K562 (cell line): Measurements from ENCODE around the gene TMEM150C. TPM values are rescaled to one million over a fixed set of nuclear protein-coding genes. Genes with fewer than 3 reads are reported as not detected.
A peak's percentile ranks its signal among the peaks of the same experiment; 100 is the strongest.

Source experiments
- ATAC-seq: fragments of 200-7000 bp; cut with Tn5 transposase; 3 replicates; pipeline ENCODE4 v1.9.1; 2020; ENCODE audit warnings: moderate library complexity
- BruUV-seq: library from RNA; stranded (reverse); fragments of 400-500 nt; replicated peaks from 2 replicates; lab custom pipeline; 2021; lab: Mats Ljungman, UMichigan
- CTCF ChIA-PET: fragments of 300-600 bp; formaldehyde crosslinking; extraction: SDS; loops from one replicate; lab custom pipeline; 2021; ENCODE audit warnings: low intra/inter-chr PET ratio; lab: Yijun Ruan, JAX
- POLR2A ChIA-PET: fragments of 300-600, 350-650 bp; sonication (Branson Sonifier 250); formaldehyde crosslinking; extraction: SDS; loops from one replicate; lab custom pipeline; 2021; ENCODE audit warnings: antibody characterized with exemption, inconsistent platforms; lab: Yijun Ruan, JAX
- DNase-seq, 4 experiments: peaks; one replicate each; pipeline versions ENCODE4 v3.0.0 to v3.0.0-alpha.2; 2011 to 2018; ENCODE audit warnings: low spot score in 3 of 4, mixed read lengths in 3 of 4; ENCODE audit errors: extremely low read depth in 1 of 4
- FAIRE-seq: peaks from 2 replicates; lab custom pipeline; 2011; peaks lifted over from hg19 to GRCh38; lab: Jason Lieb, UNC
- H2AFZ ChIP-seq: 2 replicates; pipeline ENCODE4 v1.6.0; 2011; ENCODE audit warnings: low read depth, low read length, control low read depth, inconsistent platforms
- H3K27ac ChIP-seq: fragments of 200-600 bp; 3 replicates; pipeline ENCODE4 v1.8.0; 2011; ENCODE audit warnings: low read depth, mild to moderate bottlenecking, control low read depth, inconsistent platforms, low read length, moderate library complexity, mixed read lengths; ENCODE audit errors: extremely low read depth
- H3K27me3 ChIP-seq, 2 experiments: fragments of 300-600 bp in 1 of 2; 2 replicates in 1 of 2; 3 replicates in 1 of 2; pipeline versions ENCODE4 v1.6.0 to v1.8.0; 2011; ENCODE audit warnings: inconsistent platforms in 2 of 2, low read length in 2 of 2, mild to moderate bottlenecking in 1 of 2, mixed read lengths in 1 of 2, moderate library complexity in 1 of 2; ENCODE audit not compliant: control insufficient read depth in 2 of 2, insufficient read depth in 2 of 2
- H3K36me3 ChIP-seq: fragments of 300-600 bp; 3 replicates; pipeline ENCODE4 v1.8.0; 2011; ENCODE audit warnings: mild to moderate bottlenecking, low read length, inconsistent platforms; ENCODE audit not compliant: control insufficient read depth, insufficient read depth
- H3K4me1 ChIP-seq, 2 experiments: fragments of 200-600 bp in 1 of 2; replicated peaks in 1 of 2; 2 replicates in 1 of 2; 3 replicates in 1 of 2; pipeline versions ENCODE4 v1.5.1 to v1.8.0; 2011; ENCODE audit warnings: inconsistent platforms in 2 of 2, low read length in 2 of 2, mild to moderate bottlenecking in 1 of 2, mixed read lengths in 1 of 2, moderate library complexity in 1 of 2; ENCODE audit not compliant: control insufficient read depth in 2 of 2, insufficient read depth in 2 of 2
- H3K4me2 ChIP-seq: 2 replicates; pipeline ENCODE4 v1.6.1; 2011; ENCODE audit warnings: low read length, control low read depth, inconsistent platforms, mixed read lengths; ENCODE audit not compliant: insufficient read depth
- H3K4me3 ChIP-seq: fragments of 200-600 bp; sonication (generic), shearing (Covaris generic); 2 replicates; pipeline ENCODE4 v1.5.1; 2016; ENCODE audit warnings: control low read depth, inconsistent platforms
- H3K79me2 ChIP-seq: fragments of 200-600 bp; 3 replicates; pipeline ENCODE4 v1.8.0; 2011; ENCODE audit warnings: low read length, inconsistent platforms; ENCODE audit not compliant: control insufficient read depth, insufficient read depth
- H3K9ac ChIP-seq, 2 experiments: 2 replicates each; pipeline versions ENCODE4 v1.6.0 to v1.6.1; 2011; ENCODE audit warnings: low read depth in 2 of 2, low read length in 2 of 2, control low read depth in 1 of 2, inconsistent platforms in 1 of 2, mild to moderate bottlenecking in 1 of 2, mixed read lengths in 1 of 2; ENCODE audit not compliant: insufficient read depth in 1 of 2
- H3K9me1 ChIP-seq: one replicate; pipeline ENCODE4 v1.6.0; 2011; ENCODE audit warnings: inconsistent platforms, mild to moderate bottlenecking, low read length, moderate library complexity; ENCODE audit not compliant: control insufficient read depth, insufficient read depth
- H3K9me3 ChIP-seq: replicated peaks from 2 replicates; pipeline ENCODE4 v1.5.1; 2011; ENCODE audit warnings: low read depth, low read length, inconsistent platforms; ENCODE audit not compliant: control insufficient read depth, insufficient read depth
- H4K20me1 ChIP-seq: replicated peaks from 2 replicates; pipeline ENCODE4 v1.6.1; 2011; ENCODE audit warnings: low read length, inconsistent platforms, mixed read lengths; ENCODE audit not compliant: control insufficient read depth, insufficient read depth
- CREBBP ChIP-seq: IDR thresholded peaks from one replicate; pipeline ENCODE4 v1.6.1; 2012; ENCODE audit warnings: low read depth, mild to moderate bottlenecking, control low read depth, inconsistent platforms, low read length
- NBN ChIP-seq: fragments of 450-650 bp; IDR thresholded peaks from 2 replicates; pipeline ENCODE4 v1.6.1; 2016; ENCODE audit warnings: low read depth, mild to moderate bottlenecking
- RBM22 ChIP-seq: fragments of 200-400 bp; formaldehyde crosslinking; IDR thresholded peaks from 2 replicates; pipeline ENCODE4 v1.6.1; 2018; ENCODE audit warnings: low read length, low read depth; ENCODE audit not compliant: poor library complexity, severe bottlenecking
- RFX5 ChIP-seq: IDR thresholded peaks from 2 replicates; pipeline ENCODE4 v1.6.1; 2011; ENCODE audit warnings: low read depth, mild to moderate bottlenecking, improper control_type of control experiment, low read length
- ZNF561 ChIP-seq: fragments of 450-650 bp; formaldehyde crosslinking; conservative IDR thresholded peaks from 2 replicates; pipeline ENCODE4 v1.4.0; 2020; ENCODE audit warnings: mild to moderate bottlenecking, moderate library complexity
- WGBS: fragments of 100-300 bp; shearing (Covaris generic); methylation state at CpG from one replicate; pipeline ENCODE4 v1.1.6; 2016; ENCODE audit warnings: low coverage, mixed read lengths; ENCODE audit not compliant: insufficient coverage; ENCODE audit errors: missing lambda C conversion rate; 5-methylcytosine and 5-hydroxymethylcytosine counted together
- in situ Hi-C: fragments of 300-500 bp; cut with MboI; formaldehyde crosslinking; loops from 4 replicates; pipeline ENCODE4 v1.15.0; 2018; ENCODE audit warnings: inconsistent platforms, mixed read lengths
- intact Hi-C: fragments of 100-400 bp; cut with micrococcal nuclease; formaldehyde crosslinking; loops from 2 replicates; pipeline ENCODE4 v1.14.2; 2022
- polyA plus RNA-seq, 8 experiments: library from polyadenylated mRNA; depleted of rRNA in 4 of 8; stranded (reverse) in 5 of 8; unstranded in 3 of 8; fragments of >200 nt; fragmentation: Nextera tagmentation in 2 of 8; fragmentation: Illumina TruSeq in 1 of 8; extraction: Ambion mirVana in 2 of 8; extraction: Trizol in 1 of 8; gene quantifications; 2 replicates each; pipeline versions ENCODE4 v1.2.1 to v1.2.3, GENCODE V29; 2011 to 2014; ENCODE audit warnings: inconsistent platforms in 1 of 8, missing spikeins in 1 of 8
- total RNA-seq, 7 experiments: library from RNA; depleted of rRNA in 6 of 7; stranded (reverse); fragments of >200 nt in 6 of 7; fragmentation: Illumina TruSeq in 2 of 7; extraction: Trizol in 2 of 7; gene quantifications; 2 replicates each; pipeline versions ENCODE4 v1.2.1 to v1.2.3, GENCODE V29; 2011 to 2021; ENCODE audit warnings: low replicate concordance in 1 of 7
- TF ChIP-seq, protein P1 (sequence below): IDR thresholded peaks from 3 replicates; pipeline ENCODE4 v1.6.1; 2011; ENCODE audit warnings: borderline replicate concordance, mild to moderate bottlenecking; ENCODE audit not compliant: insufficient read length, insufficient read depth
- TF ChIP-seq, protein P2 (sequence below): fragments of 450-650 bp; IDR thresholded peaks from 2 replicates; pipeline ENCODE4 v1.6.1; 2018; ENCODE audit not compliant: partially characterized antibody
- TF ChIP-seq, protein P3 (sequence below), 2 experiments: fragments of 450-650 bp in 1 of 2; sonication (generic) in 1 of 2; formaldehyde crosslinking; conservative IDR thresholded peaks; 2 replicates each; pipeline versions ENCODE4 v1.4.0 to v1.8.1; 2020 to 2022; ENCODE audit warnings: mild to moderate bottlenecking in 1 of 2, missing genetic modification reagents in 1 of 2

TMEM150C gene
- total and polyA plus RNA-seq, 9 of the 15 experiments (the other 6 are each of a cell fraction or from before 2014, with no cell fraction given) = 0.07 TPM; not detected in 8

DNA sequence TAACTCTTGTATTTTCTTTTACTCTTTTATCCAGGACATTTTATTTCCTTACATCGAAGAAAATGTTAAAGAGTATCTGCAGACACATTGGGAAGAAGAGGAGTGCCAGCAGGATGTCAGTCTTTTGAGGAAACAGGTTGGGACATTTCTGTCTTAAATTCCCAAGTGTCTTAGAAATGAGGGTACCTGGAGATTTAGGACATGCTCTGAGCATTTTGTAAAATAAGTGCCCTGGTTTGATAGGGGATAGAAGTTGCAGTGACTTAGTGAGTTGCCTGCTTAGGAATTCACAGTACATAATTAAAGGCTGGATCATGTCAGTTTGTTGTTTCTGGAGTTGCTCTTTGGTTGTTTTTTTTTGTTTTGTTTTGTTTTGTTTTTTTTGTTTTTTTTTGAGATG lies 113.9 kb downstream of the TMEM150C start (continued):
- TF ChIP-seq, protein P1, sequence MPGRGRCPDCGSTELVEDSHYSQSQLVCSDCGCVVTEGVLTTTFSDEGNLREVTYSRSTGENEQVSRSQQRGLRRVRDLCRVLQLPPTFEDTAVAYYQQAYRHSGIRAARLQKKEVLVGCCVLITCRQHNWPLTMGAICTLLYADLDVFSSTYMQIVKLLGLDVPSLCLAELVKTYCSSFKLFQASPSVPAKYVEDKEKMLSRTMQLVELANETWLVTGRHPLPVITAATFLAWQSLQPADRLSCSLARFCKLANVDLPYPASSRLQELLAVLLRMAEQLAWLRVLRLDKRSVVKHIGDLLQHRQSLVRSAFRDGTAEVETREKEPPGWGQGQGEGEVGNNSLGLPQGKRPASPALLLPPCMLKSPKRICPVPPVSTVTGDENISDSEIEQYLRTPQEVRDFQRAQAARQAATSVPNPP = no peak
- TF ChIP-seq CREBBP (no peak), RBM22 (no peak)
- TF ChIP-seq, all 486 proteins: peak for 0

DNA sequence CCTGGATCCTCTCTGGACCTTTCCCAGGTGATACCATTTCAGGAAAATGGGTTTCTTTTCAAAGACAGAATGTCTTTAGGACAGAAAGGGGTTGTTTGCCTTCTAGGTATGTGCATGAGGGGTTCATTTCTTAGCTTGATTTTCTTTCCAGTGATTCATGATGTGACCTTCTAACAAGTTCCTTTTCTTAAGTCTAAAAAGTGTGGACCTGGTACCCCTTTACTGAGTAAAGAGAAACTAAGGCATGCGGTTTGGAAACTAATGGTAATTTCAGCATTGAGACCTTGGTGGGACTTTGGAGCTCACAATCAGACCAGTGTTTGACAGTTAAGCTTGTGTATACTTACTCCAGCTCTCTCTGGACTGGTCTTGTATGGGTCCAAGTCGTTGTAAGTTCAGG lies 122.7 kb downstream of the TMEM150C start:
- in situ Hi-C loops = no loop called here
- WGBS = 67% methylated on average over 2 of the region's 2 CpGs
- no peak for FAIRE-seq

More for the DNA sequence above, 122.7 kb downstream of the TMEM150C start:
- no TSS peak for BruUV-seq
- H4K20me1 ChIP-seq = peaks cover 5% of the 10 kb centered on the region; the same call in 1 of the 2 replicates
- intact Hi-C loops = no loop called here
- peaks cover 95% of the 10 kb centered on the region for H3K79me2 ChIP-seq
- H2AFZ ChIP-seq = no peak overlapping the region
- H3K27ac ChIP-seq = no peak overlapping the region
- peaks cover 0 to 3% of the 10 kb centered on the region in 2 experiments; a peak in 1 of 5 replicates for H3K4me1 ChIP-seq
- H3K36me3 ChIP-seq = peaks cover 44% of the 10 kb centered on the region; the same call in 2 of the 3 replicates
- CTCF ChIA-PET = no interaction called here
- H3K9me3 ChIP-seq = 0 out of 2 replicates have a peak, but pooled peaks cover 1% of the 10 kb centered on the region
- DNase-seq (no peak), ATAC-seq (no peak)
- POLR2A ChIA-PET = interaction anchor here (0.8 to 4.9 kb wide), 3 partner anchors 9 to 66 kb away, joined by 3 to 29 read pairs (median 3); partner anchors contain the start of gene HNRNPDL
- no peaks in the 10 kb centered on the region for H3K27me3 ChIP-seq
- no peak overlapping the region for H3K4me3 ChIP-seq
- TF ChIP-seq, protein P2, sequence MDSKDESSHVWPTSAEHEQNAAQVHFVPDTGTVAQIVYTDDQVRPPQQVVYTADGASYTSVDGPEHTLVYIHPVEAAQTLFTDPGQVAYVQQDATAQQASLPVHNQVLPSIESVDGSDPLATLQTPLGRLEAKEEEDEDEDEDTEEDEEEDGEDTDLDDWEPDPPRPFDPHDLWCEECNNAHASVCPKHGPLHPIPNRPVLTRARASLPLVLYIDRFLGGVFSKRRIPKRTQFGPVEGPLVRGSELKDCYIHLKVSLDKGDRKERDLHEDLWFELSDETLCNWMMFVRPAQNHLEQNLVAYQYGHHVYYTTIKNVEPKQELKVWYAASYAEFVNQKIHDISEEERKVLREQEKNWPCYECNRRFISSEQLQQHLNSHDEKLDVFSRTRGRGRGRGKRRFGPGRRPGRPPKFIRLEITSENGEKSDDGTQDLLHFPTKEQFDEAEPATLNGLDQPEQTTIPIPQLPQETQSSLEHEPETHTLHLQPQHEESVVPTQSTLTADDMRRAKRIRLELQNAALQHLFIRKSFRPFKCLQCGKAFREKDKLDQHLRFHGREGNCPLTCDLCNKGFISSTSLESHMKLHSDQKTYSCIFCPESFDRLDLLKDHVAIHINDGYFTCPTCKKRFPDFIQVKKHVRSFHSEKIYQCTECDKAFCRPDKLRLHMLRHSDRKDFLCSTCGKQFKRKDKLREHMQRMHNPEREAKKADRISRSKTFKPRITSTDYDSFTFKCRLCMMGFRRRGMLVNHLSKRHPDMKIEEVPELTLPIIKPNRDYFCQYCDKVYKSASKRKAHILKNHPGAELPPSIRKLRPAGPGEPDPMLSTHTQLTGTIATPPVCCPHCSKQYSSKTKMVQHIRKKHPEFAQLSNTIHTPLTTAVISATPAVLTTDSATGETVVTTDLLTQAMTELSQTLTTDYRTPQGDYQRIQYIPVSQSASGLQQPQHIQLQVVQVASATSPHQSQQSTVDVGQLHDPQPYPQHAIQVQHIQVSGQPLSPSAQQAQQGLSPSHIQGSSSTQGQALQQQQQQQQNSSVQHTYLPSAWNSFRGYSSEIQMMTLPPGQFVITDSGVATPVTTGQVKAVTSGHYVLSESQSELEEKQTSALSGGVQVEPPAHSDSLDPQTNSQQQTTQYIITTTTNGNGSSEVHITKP = peak; percentile 15
- TF ChIP-seq RFX5 (no peak), ZNF561 (CRISPR knock-in tag) (no peak), NBN (no peak)
- TF ChIP-seq, protein P3, sequence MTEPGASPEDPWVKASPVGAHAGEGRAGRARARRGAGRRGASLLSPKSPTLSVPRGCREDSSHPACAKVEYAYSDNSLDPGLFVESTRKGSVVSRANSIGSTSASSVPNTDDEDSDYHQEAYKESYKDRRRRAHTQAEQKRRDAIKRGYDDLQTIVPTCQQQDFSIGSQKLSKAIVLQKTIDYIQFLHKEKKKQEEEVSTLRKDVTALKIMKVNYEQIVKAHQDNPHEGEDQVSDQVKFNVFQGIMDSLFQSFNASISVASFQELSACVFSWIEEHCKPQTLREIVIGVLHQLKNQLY (CRISPR knock-in tag; conservative IDR thresholded peaks at IDR 0.05) = no peak
- no peak overlapping the region for H3K9ac ChIP-seq
- H3K4me2 ChIP-seq = no peak overlapping the region
- H3K9me1 ChIP-seq = no peaks in the 10 kb centered on the region
